Spleen (tissue), 11 donors: Measurements from ENCODE around the gene SECISBP2L. TPM values are rescaled to one million over a fixed set of nuclear protein-coding genes. Genes with fewer than 3 reads are reported as not detected.

Experiments
- DNase-seq: peaks from one replicate; pipeline ENCODE4 v3.0.0-alpha.2; 2020
- H3K27ac ChIP-seq, 8 donors: fragments of 200-600 bp; sonication (generic) in 7 of 8; 1 replicate in 4 of 8; 2 replicates in 4 of 8; pipeline versions ENCODE4 v1.5.0 to v1.8.0; 2016 to 2021; ENCODE audit warnings: inconsistent platforms in 4 of 8, mild to moderate bottlenecking in 4 of 8, moderate library complexity in 1 of 8
- H3K27me3 ChIP-seq, 7 donors: fragments of 200-600 bp; sonication (generic) in 6 of 7; replicated peaks in 1 of 7; 1 replicate in 4 of 7; 2 replicates in 3 of 7; pipeline versions ENCODE4 v1.5.0 to v1.8.0; 2016 to 2021; ENCODE audit warnings: inconsistent platforms in 3 of 7, mild to moderate bottlenecking in 1 of 7
- H3K36me3 ChIP-seq, 6 donors: fragments of 200-600 bp; sonication (generic) in 5 of 6; 1 replicate in 4 of 6; 2 replicates in 2 of 6; pipeline versions ENCODE4 v1.5.0 to v1.8.0; 2016 to 2021; ENCODE audit warnings: inconsistent platforms in 2 of 6
- H3K4me1 ChIP-seq, 6 donors: fragments of 200-600 bp; sonication (generic) in 5 of 6; 1 replicate in 3 of 6; 2 replicates in 3 of 6; pipeline versions ENCODE4 v1.5.0 to v1.8.0; 2016 to 2021; ENCODE audit warnings: inconsistent platforms in 3 of 6
- H3K4me3 ChIP-seq, 8 donors: fragments of 200-600 bp; sonication (generic) in 7 of 8; 1 replicate in 4 of 8; 2 replicates in 4 of 8; pipeline versions ENCODE4 v1.5.0 to v1.8.0; 2016 to 2021; ENCODE audit warnings: inconsistent platforms in 4 of 8, mild to moderate bottlenecking in 4 of 8, moderate library complexity in 2 of 8
- H3K9me3 ChIP-seq, 8 donors: fragments of 200-600 bp; sonication (generic) in 7 of 8; 1 replicate in 4 of 8; 2 replicates in 4 of 8; pipeline versions ENCODE4 v1.5.0 to v1.8.0; 2016 to 2021; ENCODE audit warnings: inconsistent platforms in 4 of 8
- POLR2A ChIP-seq, 3 donors: fragments of 450-650 bp; IDR thresholded peaks; one replicate each; pipeline ENCODE4 v1.5.1; 2017; ENCODE audit warnings: antibody characterized with exemption in 3 of 3, mild to moderate bottlenecking in 1 of 3
- POLR2AphosphoS5 ChIP-seq, 3 donors: sonication (generic); formaldehyde crosslinking; IDR thresholded peaks; one replicate each; pipeline ENCODE4 v1.5.1; 2017; ENCODE audit warnings: antibody characterized with exemption in 3 of 3
- WGBS, 5 donors: extraction: QIAGEN DNeasy Blood & Tissue Kit in 3 of 5; methylation state at CpG; one replicate each; pipeline versions ENCODE4 v1.1.5 to v1.1.7; 2013 to 2018; 5-methylcytosine and 5-hydroxymethylcytosine counted together
- intact Hi-C: fragments of 100-400 bp; cut with DNase I; formaldehyde crosslinking; loops from one replicate; pipeline ENCODE4 v1.15.0; 2023; ENCODE audit warnings: low total_unique reads
- polyA plus RNA-seq, 3 donors: library from polyadenylated mRNA; stranded (reverse); fragments of 200-250 nt; gene quantifications; one replicate each; pipeline ENCODE4 v1.2.1, GENCODE V29; 2013
- total RNA-seq, 7 donors: library from RNA; depleted of rRNA in 3 of 7; stranded (reverse); fragments of >200 nt in 3 of 7; fragmentation: NEBNext Ultra II Directional in 4 of 7; extraction: Animal tissue kit (Norgen Biotek cat#: 25700) in 4 of 7; gene quantifications; one replicate each; pipeline versions ENCODE4 v1.1.0 to v1.2.1, GENCODE V29; 2016 to 2021
- TF ChIP-seq, protein P1 (sequence below), 11 experiments: fragments of 200-600 bp in 7 of 11; fragments of 450-650 bp in 4 of 11; sonication (generic) in 4 of 11; IDR thresholded peaks in 8 of 11; conservative IDR thresholded peaks in 3 of 11; 1 replicate in 7 of 11; 2 replicates in 4 of 11; pipeline versions ENCODE4 v1.4.0 to v1.8.0; 2016 to 2021; ENCODE audit warnings: antibody characterized with exemption in 11 of 11, inconsistent platforms in 4 of 11, mild to moderate bottlenecking in 1 of 11
- donor health status: healthy with polysubstance abuse.
- donor health status: DM: no; HTN: no; CAD: no; lungs with moderate emphysema.
- donor health status: DM: no; HTN: no; CAD: no.
- donor health status: Bipolar disorder and iron deficiency.
- donor health status: healthy.
- donor health status: DM: no; HTN: no; CAD: no.
- donor health status: DM: yes; HTN: yes; CAD: no.

The SECISBP2L gene
- total and polyA plus RNA-seq, 10 donors = 5.6 to 58.7 (median 47.1) TPM

DNA sequence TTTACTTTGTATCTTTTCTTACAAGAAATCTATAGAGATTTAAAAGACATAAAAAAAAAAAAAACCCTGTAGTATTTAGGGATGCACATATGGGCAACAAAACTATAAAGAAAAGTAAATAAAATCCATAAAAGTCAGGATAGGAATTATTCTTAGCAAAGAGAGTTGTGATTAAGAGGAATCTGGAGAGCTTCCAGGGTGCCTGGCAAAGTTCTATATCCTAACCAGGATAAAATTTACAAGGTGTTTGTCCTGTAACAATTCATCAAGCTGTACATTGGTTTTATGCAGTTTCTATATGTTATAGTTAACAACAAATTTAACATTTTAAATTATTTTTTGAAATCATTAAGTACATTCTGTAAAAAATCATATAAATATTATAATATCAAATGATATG, 7.9 kb downstream of the SECISBP2L start:
- H3K9me3 ChIP-seq = no peaks in the 10 kb centered on the region
- H3K36me3 ChIP-seq = peaks cover 0 to 42% (median 8%) of the 10 kb centered on the region in 6 donors
- no peak overlapping the region for H3K4me3 ChIP-seq
- H3K27ac ChIP-seq = no peak overlapping the region
- H3K4me1 ChIP-seq = peaks cover 6 to 73% (median 45%) of the 10 kb centered on the region in 6 donors
- intact Hi-C loops = no loop called here
- no peaks in the 10 kb centered on the region for H3K27me3 ChIP-seq
- no peak for TF ChIP-seq POLR2AphosphoS5 (IDR thresholded peaks at IDR 0.05)
- TF ChIP-seq, protein P1, sequence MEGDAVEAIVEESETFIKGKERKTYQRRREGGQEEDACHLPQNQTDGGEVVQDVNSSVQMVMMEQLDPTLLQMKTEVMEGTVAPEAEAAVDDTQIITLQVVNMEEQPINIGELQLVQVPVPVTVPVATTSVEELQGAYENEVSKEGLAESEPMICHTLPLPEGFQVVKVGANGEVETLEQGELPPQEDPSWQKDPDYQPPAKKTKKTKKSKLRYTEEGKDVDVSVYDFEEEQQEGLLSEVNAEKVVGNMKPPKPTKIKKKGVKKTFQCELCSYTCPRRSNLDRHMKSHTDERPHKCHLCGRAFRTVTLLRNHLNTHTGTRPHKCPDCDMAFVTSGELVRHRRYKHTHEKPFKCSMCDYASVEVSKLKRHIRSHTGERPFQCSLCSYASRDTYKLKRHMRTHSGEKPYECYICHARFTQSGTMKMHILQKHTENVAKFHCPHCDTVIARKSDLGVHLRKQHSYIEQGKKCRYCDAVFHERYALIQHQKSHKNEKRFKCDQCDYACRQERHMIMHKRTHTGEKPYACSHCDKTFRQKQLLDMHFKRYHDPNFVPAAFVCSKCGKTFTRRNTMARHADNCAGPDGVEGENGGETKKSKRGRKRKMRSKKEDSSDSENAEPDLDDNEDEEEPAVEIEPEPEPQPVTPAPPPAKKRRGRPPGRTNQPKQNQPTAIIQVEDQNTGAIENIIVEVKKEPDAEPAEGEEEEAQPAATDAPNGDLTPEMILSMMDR (IDR thresholded peaks at IDR 0.05 in 8 of 11, conservative IDR thresholded peaks at IDR 0.05 in 3 of 11) = no peak
- no peak for TF ChIP-seq POLR2A (IDR thresholded peaks at IDR 0.05)
- DNase-seq = no peak

DNA sequence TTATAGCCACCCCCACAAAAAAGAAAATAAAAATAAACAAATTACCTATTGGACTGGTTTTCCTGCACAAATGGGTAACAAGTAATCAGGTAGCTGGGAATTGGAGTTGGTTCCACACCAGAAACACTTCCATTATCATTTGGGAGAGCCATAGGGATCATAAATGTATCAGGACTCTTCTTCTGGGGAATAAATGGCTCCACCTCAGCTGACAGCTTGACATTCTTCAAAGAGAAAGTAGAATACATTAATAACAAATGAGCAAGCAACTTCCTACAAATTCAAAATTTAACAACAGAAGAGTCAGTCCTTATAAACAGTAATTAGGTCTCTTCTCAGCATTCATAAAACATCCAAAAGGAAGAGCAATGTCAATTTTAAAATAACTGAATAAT, 8.7 kb downstream of the SECISBP2L start:
- TF ChIP-seq POLR2A (IDR thresholded peaks at IDR 0.05) (no peak), POLR2AphosphoS5 (IDR thresholded peaks at IDR 0.05) (no peak)
- TF ChIP-seq, protein P1 (IDR thresholded peaks at IDR 0.05 in 8 of 11, conservative IDR thresholded peaks at IDR 0.05 in 3 of 11) = no peak
- H3K4me3 ChIP-seq = no peak overlapping the region
- intact Hi-C loops = no loop called here
- no peak overlapping the region for H3K27ac ChIP-seq
- no peaks in the 10 kb centered on the region for H3K27me3 ChIP-seq
- H3K36me3 ChIP-seq = peaks cover 0 to 49% (median 12%) of the 10 kb centered on the region in 6 donors
- DNase-seq = no peak
- no peaks in the 10 kb centered on the region for H3K9me3 ChIP-seq
- H3K4me1 ChIP-seq = peaks cover 0 to 65% (median 37%) of the 10 kb centered on the region in 6 donors

DNA sequence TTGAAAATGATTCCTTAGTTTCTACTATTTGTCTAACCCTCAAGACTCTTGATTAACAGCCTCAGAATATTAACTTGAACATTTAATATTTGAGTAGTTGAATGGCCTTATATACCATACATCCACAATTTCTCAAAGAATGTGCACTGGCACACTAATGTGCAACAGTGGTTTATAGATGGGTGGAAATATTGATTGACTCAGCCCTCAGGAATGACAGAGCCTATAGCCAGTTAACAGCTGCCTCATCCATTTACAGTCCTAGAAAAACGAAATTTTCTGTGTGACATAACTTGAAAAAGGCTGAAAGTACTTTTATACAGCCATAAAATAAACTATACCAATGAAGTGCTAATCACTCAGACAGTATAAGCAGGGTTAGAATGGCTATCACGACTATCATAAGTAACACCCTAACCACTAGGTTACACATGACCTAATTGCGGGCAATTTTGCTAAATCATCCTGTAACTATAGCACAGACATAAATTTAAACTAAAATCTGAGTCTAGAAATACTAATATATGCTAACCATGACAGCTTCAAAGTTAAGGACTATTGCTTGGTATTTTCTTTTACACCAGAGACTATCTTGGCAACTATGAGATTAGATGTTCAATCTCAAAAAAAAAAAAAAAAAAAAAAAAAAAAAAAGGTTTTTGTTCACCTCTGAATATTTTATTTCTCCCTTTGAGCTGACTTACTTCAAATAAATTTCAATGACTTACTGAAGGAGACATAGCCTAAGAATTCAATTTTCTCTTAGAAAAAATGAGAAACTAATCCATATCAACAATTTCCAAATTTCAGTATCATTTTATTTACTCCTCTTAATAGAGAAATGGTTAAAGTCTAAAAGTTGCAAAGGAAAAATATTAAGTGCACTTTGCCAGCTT, 9.3 kb downstream of the SECISBP2L start:
- peaks cover 0 to 58% (median 31%) of the 10 kb centered on the region in 6 donors for H3K4me1 ChIP-seq
- no peak for DNase-seq
- WGBS, 5 donors = 63 to 81% (median 79%) methylated on average over 3 of the region's 3 CpGs
- H3K27me3 ChIP-seq = no peaks in the 10 kb centered on the region
- H3K36me3 ChIP-seq = peaks cover 0 to 54% (median 15%) of the 10 kb centered on the region in 6 donors
- H3K4me3 ChIP-seq = no peak overlapping the region
- H3K9me3 ChIP-seq = no peaks in the 10 kb centered on the region
- intact Hi-C loops = no loop called here
- H3K27ac ChIP-seq = no peak overlapping the region
- TF ChIP-seq, protein P1 (IDR thresholded peaks at IDR 0.05 in 8 of 11, conservative IDR thresholded peaks at IDR 0.05 in 3 of 11) = no peak
- TF ChIP-seq POLR2AphosphoS5 (IDR thresholded peaks at IDR 0.05) (no peak), POLR2A (IDR thresholded peaks at IDR 0.05) (no peak)

DNA sequence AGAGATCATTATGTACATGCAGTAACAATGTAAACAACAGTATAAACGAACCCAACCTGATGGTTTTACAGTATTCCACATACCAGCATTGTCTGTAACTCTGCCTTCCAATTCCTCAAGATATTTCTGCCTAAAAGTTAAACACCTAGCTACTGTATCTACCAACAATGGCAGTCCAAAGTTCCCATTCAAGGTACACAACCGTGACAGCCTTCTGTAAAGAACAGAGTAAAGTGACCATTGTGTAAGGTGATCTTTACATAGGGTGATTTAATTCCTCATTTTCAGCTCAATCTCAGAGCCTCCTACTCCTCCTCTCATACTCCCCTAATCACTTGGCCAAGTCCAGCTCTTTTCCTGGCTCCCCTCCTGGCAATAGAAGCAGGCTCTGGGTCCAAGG, 10.4 kb downstream of the SECISBP2L start:
- intact Hi-C loops = no loop called here
- no peak for DNase-seq
- no peaks in the 10 kb centered on the region for H3K27me3 ChIP-seq
- peaks cover 0 to 64% (median 15%) of the 10 kb centered on the region in 6 donors for H3K36me3 ChIP-seq
- WGBS, 5 donors = 87 to 99% (median 94%) methylated on average over 2 of the region's 2 CpGs
- H3K4me3 ChIP-seq = no peak overlapping the region
- no peaks in the 10 kb centered on the region for H3K9me3 ChIP-seq
- TF ChIP-seq, protein P1 (IDR thresholded peaks at IDR 0.05 in 8 of 11, conservative IDR thresholded peaks at IDR 0.05 in 3 of 11) = no peak
- TF ChIP-seq POLR2AphosphoS5 (IDR thresholded peaks at IDR 0.05) = no peak
- no peak for TF ChIP-seq POLR2A (IDR thresholded peaks at IDR 0.05)
- H3K27ac ChIP-seq = no peak overlapping the region
- H3K4me1 ChIP-seq = peaks cover 0 to 48% (median 22%) of the 10 kb centered on the region in 6 donors
